ENCODE data around the gene RPS10. TPM values are rescaled to one million over a fixed set of nuclear protein-coding genes. Genes with fewer than 3 reads are reported as not detected.
"Not testable (repeated sequence)": the region's sequence is repeated elsewhere in the genome, so short reads cannot be mapped to it uniquely, and the experiment has no call there.

The RPS10 gene
- total RNA-seq, 1 donor from 2014 or later = 792 TPM

GRCh38 chr6:34451192-34451591 is 25.3 kb upstream of the RPS10 start:
- DNase-seq (ENCODE audit: low spot score in 2 of 2) (no peak), FAIRE-seq (no peak)

GRCh38 chr6:34447910-34448309 is 22.0 kb upstream of the RPS10 start:
- DNase-seq (ENCODE audit: low spot score in 2 of 2) (no peak), FAIRE-seq (no peak)

GRCh38 chr6:34447386-34447785 is 21.5 kb upstream of the RPS10 start:
- no peak for FAIRE-seq
- no peak for DNase-seq (ENCODE audit: low spot score in 2 of 2)

GRCh38 chr6:34445313-34445860 is 19.5 kb upstream of the RPS10 start:
- no peak for DNase-seq (ENCODE audit: low spot score in 2 of 2)
- FAIRE-seq = no peak

DNA sequence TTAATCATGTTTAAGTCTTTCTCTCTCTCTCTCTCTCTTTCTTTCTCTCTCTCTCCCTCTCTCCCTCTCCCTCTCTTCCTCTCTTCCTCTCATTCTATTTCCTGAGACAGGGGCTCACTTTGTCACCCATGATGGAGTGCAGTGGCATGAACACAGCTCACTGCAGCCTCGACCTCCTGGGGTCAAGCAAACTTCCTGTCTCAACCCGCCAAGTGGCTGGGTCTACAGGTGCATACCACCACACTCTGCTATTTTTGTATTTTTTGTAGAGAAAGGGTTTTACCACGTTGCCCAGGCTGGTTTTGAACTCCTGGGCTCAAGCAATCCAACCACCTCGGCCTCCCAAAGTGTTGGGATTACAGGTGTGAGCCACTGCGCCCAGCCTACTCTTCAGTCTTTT is 15.7 kb upstream of the RPS10 start:
- DNase-seq (ENCODE audit: low spot score in 2 of 2) (no peak), FAIRE-seq (no peak)

GRCh38 chr6:34439442-34439841 is 13.6 kb upstream of the RPS10 start:
- FAIRE-seq = no peak
- no peak for DNase-seq (ENCODE audit: low spot score in 2 of 2)

DNA sequence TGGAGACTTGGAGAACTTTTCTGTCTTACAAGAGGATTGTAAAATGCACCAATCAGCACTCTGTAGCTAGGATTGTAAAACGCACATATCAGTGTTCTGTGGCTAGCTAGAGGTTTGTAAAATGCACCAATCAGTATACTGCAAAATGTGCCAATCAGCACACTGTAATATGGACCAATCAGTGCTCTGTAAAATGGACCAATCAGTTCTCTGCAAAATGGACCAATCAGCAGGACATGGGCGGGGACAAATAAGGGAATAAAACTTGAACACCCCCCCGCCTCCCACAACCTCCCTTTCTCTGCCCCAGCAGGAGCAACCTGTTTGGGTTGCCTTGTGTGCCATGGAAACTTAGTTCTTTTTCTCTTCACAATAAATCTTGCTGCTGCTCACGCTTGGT is 12.8 kb upstream of the RPS10 start:
- no peak for FAIRE-seq
- DNase-seq (ENCODE audit: low spot score in 2 of 2) = no peak

GRCh38 chr6:34437644-34437970 is 11.7 kb upstream of the RPS10 start:
- FAIRE-seq (no peak), DNase-seq (ENCODE audit: low spot score in 2 of 2) (no peak)

DNA sequence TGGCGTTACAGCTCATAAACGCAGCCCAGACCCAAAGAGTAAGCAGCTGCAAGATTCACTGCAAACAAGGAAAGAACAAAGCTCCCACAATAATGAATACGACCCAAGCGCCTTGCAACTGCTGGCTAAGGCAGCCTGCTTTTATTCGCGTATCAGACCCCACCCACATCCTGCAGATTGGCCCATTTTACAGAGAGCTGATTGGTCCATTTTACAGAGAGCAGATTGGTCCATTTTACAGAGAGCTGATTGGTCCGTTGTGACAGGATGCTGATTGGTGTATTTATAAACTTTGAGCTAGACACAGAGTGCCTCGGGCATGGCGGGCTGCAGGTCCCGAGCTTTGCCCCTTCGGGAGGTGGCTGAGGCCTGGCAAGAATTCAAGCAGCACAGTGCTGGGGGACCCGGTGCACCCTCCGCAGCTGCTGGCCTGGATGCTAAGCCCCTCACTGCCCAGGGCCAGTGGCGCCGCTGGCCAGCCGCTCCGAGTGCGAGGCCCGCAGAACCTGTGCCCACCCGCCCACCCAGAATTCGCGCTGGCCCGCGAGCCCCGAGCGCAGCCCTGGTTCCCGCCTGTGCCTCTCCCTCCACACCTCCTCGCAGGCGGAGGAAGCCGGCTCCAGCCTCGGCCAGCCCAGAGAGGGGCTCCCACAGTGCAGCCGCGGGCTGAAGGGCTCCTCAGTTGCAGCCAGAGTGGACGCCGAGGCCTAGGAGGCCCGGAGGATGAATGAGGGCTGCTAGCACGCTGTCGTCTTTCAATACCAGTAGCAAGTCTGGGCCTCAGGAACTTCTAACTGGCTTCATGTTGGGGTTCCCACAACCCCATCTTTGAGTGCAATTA is 11.2 kb upstream of the RPS10 start:
- no peak for FAIRE-seq
- DNase-seq (ENCODE audit: low spot score in 2 of 2) = no peak

- no peak for DNase-seq (ENCODE audit: low spot score in 2 of 2)
- no peak for FAIRE-seq
These were observed 10.0 kb upstream of the RPS10 start for GRCh38 chr6:34435916-34436315.

DNA sequence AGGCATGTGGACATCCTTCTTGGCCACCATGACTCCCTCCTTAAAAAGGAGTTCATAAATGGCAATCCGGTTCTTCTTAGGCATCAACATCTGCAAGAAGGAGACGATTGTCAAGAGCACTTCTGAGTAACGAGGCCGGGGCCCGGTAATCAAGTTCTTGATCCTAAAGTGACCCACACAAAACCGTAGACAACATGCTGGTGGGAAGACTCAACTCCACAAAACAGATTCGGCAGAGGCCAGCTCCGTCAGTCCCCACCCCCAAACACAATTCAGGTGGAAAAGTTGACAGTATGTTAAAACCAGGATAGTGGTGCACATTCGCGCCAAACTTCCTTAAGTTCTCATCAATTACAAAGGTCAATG is 754 bp downstream of the RPS10 start:
- no peak for DNase-seq (ENCODE audit: low spot score in 2 of 2)
- no peak for FAIRE-seq

GRCh38 chr6:34424200-34425131 is 1.4 kb downstream of the RPS10 start:
- FAIRE-seq (no peak), DNase-seq (ENCODE audit: low spot score in 2 of 2) (no peak)

GRCh38 chr6:34423254-34423653 is 2.6 kb downstream of the RPS10 start:
- DNase-seq (ENCODE audit: low spot score in 2 of 2) = no peak
- FAIRE-seq = no peak

- no peak for DNase-seq (ENCODE audit: low spot score in 2 of 2)
- no peak for FAIRE-seq
These were observed 7.5 kb downstream of the RPS10 start for GRCh38 chr6:34418367-34418766.

GRCh38 chr6:34416877-34417371 is 8.9 kb downstream of the RPS10 start:
- DNase-seq (ENCODE audit: low spot score in 2 of 2) (no peak), FAIRE-seq (no peak)

DNA sequence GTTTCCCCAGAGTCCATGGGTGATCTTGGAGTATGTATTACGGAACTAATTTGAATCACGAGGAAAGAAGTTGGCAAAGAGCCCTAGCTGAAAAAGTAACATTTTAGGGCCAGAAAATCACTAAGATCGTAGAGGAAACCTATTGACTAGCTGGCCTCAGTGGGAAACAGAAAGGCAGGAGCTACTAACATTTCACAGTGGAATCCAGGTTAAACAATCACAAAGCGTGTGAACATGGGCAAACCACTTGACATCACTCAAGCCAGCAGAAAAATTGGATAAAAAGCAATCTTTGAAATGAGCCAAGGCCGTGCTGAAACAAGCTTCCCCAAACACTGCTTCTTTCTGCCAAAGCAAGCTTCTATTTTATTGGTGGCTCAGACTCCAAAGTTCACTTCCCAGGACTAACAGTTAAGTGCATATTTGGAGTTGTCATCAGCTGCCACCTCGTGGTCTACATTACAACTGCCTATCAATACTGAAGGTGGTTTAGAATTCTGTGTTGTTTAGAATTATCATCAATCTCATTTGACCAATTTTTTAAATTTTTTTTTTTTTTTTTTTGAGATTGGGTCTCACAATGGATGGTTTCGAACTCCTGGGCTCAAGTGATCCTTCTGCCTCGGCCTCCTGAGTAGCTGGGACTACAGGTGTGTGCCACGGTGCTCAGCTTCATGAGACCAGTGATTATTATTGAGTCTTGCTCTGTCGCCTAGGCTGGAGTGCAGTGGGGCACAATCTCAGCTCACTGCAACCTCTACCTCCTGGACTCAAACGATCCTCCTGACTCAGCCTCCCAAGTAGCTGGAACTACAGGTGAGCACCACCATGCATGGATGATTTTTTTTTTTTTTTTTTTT is 10.6 kb downstream of the RPS10 start:
- FAIRE-seq = peak; percentile 79
- DNase-seq (ENCODE audit: low spot score in 2 of 2) = peak; percentile 51 to 72

GRCh38 chr6:34412643-34413214 is 13.1 kb downstream of the RPS10 start:
- DNase-seq (ENCODE audit: low spot score in 2 of 2) = no peak
- FAIRE-seq = no peak

DNA sequence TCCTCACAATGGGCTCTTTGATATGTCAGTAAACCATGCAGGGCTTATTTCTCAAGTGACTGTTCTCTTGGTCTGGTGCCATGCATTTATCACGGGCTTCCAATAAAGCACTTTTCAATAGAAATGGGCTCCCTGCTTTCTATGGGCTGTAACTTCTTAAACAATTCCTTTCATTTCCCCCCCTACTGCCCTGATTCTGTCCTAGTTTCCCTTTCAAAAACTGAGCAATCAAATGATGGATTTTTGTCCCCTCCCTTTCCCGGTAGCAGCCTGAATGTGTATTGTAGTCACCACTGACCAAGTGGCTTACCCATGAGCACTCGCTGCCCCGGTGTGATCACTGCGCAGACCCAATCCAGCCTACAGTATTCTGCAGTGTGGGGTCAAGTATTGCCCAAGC is 13.9 kb downstream of the RPS10 start:
- FAIRE-seq (no peak), DNase-seq (ENCODE audit: low spot score in 2 of 2) (peak in 1 of 2 donors; percentile 37)

DNA sequence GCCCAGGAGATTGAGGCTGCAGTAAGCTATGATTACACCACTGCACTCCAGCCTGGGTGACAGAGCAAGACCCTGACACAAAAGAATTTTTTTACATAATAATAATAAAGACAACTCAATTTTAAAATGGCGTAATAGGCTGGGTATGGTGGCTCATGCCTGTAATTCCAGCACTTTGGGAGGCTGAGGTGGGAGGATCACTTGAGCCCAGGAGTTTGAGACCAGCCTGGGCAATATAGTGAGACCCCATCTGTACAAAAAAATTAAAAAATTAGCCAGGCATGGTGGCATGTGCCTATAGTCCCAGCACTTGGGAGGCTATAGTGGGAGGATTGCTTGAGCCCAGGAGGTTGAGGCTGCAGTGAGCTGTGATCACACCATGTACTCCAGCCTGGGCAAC is 18.0 kb downstream of the RPS10 start:
- not testable (repeated sequence) for FAIRE-seq; DNase-seq (ENCODE audit: low spot score in 2 of 2)

DNA sequence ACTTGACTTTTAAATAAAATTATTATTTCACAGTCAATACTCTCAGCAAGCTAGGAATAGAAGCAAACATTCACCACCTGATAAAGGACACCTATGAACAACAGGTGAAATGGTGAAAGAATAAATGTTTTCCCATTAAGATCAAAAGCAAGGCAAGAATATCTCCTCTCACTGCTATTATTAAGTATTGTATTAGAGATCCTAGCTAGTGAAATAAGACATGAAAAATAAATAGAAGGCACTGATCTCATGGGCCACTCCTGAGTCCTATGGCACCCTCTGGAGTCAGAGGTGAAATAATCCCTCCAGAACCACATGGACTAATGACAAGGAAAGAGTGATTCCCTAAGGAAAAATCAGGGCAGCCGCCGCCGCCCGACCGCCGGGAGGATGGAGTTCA is 29.4 kb downstream of the RPS10 start:
- DNase-seq (ENCODE audit: low spot score in 2 of 2) (no peak), FAIRE-seq (no peak)

Measured in frontal cortex (tissue), 4 donors.